Activated gamma-delta T cell treated with Interleukin-2 at 50 U/mL for 16 hours (primary cell): ENCODE measurements around the gene MRPS2.
"Not testable (repeated sequence)": the region's sequence is repeated elsewhere in the genome, so short reads cannot be mapped to it uniquely, and the experiment has no call there.

Source experiments
- DNase-seq: peaks from one replicate; pipeline ENCODE4 v3.0.0-alpha.2; 2020

Gene MRPS2

GRCh38 chr9:135535631-135536030 lies 35.1 kb downstream of the MRPS2 start:
- DNase-seq: not testable (repeated sequence)

DNA sequence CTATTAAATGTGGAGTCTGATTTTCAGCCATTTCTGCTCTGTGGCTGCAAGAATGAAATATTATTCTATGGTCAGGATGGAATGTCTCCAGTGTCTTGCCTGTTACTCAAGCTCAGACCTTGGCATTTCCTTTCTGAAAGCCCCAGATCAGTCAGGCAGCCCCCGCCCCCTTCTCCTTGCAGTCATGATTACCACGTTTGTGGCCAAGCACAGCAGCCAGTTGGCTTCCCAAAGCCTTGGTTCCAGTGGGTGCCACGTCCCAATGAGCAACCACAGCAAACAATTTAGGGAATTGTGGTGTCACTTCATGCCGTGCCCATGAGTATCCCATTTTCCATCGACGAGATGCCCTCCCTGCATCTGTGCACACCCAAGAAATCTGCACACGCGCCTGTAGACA lies 35.7 kb downstream of the MRPS2 start:
- no peak for DNase-seq

DNA sequence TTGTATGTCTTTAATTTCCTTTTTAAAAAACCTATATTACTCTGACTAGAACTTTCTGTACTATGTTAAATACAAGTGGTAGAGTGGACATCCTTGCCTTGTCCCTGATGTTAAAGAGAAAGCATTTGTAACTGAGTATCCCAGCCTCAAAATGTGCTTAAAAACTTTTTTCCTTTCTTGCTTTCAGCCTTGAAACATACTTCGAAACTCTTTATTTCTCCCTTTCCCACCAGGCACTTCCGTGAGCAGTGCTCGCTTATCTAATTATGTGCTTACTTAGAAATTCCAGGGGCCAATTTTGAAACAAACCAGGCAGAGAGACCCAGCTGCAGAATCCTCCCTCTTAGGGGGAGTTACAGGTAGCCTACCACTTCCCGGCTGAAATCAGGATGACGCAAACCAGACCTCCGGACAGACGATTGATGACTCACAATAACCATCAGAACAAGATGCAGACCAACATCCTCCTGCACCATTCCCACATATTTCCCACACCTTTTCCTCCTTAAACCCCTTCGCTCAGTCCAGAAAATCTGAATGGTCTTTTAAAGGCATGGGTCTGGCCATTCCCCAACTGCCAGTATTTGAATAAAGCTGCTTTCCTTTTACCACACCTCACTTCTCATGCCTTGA lies 42.9 kb downstream of the MRPS2 start:
- not testable (repeated sequence) for DNase-seq

DNA sequence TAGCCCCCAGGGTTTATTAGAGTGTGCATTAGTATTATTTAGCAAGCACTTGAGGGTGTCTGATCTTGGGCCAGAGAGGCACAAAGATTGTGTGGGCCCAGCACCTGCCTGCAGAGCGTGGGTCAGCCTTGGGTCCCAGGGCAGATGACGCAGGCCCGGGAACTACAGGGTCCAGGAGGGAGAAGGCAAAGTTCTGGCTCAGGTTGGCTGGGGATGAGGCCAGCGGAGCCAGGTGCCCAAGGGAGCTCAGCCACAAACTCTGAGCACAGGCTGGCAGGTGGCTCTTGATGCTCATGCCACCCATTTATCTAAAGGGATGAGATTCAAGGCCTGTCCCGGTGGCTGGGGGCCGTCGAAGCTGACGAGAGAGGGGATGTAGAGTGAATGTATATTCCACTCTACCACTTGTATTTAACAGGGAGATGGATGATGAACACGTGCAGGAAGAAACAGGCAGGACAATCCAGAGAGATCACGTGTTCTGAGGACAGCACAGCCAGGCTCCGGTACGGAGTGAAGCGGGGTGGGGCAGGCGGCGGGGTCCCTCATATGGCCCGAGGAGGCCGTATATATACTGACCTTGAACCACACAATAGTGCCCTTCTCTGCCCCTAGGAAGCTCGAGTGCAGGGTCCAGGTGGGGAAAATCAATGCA lies 44.6 kb downstream of the MRPS2 start:
- no peak for DNase-seq

GRCh38 chr9:135545646-135546176 lies 45.2 kb downstream of the MRPS2 start, which contains the start of gene OBP2A:
Gene OBP2A (plus strand): TSS chr9:135546126. CDS start chr9:135546181, 55 bp downstream.
- not testable (repeated sequence) for DNase-seq

GRCh38 chr9:135546792-135547617 lies 46.5 kb downstream of the MRPS2 start:
- not testable (repeated sequence) for DNase-seq

DNA sequence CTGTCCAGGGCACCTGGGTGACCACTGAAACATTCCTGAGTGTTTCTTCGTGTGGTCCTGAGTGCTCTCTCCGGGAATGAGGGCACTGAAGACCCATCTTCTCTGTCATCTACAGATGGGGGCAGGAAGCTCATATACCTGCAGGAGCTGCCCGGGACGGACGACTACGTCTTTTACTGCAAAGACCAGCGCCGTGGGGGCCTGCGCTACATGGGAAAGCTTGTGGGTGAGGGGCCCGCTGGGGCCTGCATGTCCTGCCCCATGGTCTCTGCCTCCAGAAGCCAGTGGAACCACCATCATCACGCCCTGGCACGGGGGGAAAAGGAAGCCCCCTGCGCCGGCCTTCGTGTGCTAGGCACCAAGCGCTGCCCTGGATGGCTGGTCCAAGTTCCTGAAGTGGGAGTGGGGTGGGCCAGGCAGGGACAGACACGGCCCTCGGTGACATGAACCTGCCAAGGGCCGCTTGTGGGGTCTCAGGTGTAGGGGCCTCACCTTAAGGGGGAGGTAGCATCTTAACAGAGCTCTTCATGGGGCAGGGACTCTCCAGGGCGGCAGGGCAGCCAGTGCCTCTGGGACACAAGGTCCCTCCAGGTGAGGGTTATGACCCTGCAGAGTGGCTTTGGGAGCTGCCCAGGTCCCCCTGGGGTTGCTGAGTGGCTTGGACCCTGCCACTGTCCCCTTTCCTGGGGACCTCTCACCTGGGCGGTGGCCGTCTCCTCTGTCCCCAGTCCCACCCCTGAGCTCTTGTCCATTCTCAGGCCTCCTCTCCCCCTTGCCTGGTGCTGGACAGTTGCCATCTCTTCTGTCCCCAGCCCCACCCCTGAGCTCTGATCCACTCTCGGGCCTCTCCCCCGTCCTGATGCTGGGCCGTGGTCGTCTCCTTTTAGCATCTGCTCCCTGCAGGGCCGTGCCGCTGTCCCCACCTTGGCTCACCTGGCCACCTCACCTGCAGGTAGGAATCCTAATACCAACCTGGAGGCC lies 47.6 kb downstream of the MRPS2 start:
- DNase-seq: no peak

- DNase-seq: not testable (repeated sequence)
Observed at GRCh38 chr9:135549478-135550343, 49.2 kb downstream of the MRPS2 start.

DNA sequence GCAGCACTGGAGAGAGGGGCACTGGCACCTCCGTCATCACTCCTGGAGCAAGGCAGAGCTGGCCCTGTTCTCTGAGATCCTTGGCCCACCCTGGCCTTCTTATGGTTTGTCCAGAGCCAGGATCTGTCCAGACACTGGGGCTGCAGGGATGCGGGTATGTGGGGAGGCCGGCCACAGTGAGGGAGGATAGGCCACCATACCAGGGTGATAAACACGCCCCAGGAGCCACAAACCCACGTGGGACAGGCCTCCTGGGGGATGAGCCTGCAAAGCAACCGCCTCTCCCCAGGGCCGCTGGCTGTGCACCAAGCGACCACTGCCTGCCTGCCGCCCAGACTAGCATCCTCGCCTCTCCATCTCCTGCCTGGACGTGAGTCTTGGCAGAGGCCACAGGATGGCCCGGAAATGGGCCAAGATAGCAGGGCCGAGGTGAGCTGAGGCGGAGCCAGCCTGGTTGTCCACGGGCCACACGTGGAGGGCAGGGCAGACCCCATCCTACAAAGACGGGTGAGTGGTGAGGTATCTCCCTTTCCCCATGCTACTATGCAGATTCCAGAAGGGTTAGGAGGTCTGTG lies 49.9 kb downstream of the MRPS2 start:
- DNase-seq: no peak

- DNase-seq: no peak
Observed at GRCh38 chr9:135551031-135551430, 50.5 kb downstream of the MRPS2 start.

DNA sequence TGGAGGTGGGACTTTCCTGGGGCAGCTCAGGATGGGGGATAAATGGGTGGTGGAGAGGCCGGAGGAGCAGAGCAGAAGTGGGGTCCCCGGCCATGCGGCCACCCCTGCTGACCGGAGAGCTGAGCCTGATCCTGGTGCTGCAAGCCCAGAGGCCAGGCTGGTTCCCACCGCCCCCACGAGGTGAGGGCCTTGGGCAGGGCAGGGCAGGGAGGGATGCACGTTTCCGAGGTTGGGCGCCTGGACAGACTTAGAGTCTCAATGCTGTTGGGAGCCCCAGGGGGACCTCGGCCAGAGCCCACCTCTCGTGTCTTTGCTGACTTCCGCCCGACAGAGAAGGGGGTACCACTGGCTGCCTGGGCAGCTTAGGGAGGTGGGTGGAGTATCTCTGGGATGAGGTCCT lies 51.0 kb downstream of the MRPS2 start:
- DNase-seq: no peak

DNA sequence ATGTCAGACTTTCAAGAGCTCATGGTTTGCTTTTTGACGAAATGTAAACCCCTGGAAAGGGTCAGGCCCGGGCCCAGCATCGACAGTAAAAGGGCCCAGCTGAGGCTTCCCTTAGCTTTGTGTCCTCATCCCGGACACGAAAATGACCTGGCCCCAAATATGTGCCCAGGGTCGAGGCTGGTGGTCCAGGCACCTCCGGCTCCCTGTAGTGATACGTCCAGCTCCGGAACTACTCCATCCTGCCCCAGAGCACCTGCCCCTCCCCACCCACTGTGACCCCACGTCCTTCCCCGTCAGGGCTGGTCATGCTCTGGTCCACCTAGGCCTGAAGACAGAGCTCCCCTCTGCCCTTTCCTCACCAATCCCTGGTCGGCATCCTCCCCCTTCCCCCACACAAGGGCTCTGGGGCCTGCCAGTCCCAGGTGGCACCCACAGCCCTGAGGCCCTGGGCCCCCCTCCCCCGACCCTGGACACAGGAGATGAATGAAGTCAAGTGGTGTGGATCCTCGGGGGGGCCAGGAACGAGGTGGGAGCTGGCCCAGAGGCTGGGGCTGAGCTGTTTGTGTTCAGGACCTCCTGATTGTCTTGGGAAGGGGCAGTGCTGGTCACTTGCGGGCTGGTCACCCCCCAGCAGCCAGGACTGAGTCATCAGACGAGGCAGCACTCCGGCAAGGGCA lies 51.7 kb downstream of the MRPS2 start:
- DNase-seq: no peak

DNA sequence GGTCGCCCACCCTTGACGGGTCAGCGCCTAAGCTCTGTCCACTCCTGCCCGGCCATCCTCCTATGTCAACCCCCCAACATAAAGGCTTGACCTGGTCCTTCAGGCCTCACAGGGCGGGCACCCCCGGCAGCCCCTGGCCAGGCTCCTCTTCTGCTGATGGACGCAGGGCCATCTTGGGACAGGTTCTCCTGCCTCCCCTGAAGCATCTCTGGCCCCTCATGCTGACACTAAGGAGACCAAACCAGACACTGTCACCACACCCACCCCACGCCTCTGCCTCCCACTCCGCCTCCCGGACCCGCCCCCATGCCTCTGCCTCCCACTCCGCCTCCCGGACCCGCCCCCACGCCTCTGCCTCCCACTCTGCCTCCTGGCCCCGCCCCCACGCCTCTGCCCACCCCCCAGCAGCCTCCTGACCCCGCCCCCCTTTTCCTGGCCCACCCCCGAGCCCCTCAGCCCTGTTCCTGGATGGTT lies 52.3 kb downstream of the MRPS2 start:
- no peak for DNase-seq
